ENCODE results near the gene NBAS. TPM values are rescaled to one million over a fixed set of nuclear protein-coding genes. Genes with fewer than 3 reads are reported as not detected.
"Not testable (repeated sequence)": the region's sequence is repeated elsewhere in the genome, so short reads cannot be mapped to it uniquely, and the experiment has no call there.

The NBAS gene
- total and polyA plus RNA-seq, 4 donors = 55.6 to 105 (median 73.0) TPM

DNA sequence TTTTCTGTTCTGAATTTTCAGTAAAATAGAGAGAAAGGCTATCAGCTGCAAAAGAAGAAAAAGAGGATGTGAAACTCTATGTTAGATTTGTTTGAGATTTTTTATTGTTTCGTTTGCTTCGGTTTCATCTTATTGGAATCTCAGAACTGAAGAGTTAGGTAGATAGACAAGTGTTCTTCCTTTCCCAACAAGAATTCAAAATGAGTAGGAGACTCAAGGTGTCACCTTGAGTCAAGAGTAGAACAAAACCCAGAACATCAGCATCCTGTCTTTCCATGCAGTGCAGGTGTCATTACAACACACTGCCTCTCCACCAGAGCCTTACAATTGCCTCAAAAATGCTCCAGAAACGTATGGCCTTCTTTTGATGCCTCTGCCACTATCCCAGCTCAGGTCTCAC, 21.1 kb downstream of the NBAS start:
- Histone ChIP-seq H3K27me3 (ENCODE audit: control insufficient read depth, insufficient read depth, low read length) (no peaks in the 10 kb centered on the region), H3K4me3 (ENCODE audit: low read depth, low read length) (no peak overlapping the region), H3K4me1 (ENCODE audit: control insufficient read depth, insufficient read depth, low read length) (no peaks in the 10 kb centered on the region), H3K9me3 (ENCODE audit: control insufficient read depth, insufficient read depth, low read length) (no peaks in the 10 kb centered on the region), H3K27ac (ENCODE audit: low read depth, low read length) (no peak overlapping the region), H3K36me3 (ENCODE audit: control insufficient read depth, insufficient read depth, low read length) (peaks cover 2% of the 10 kb centered on the region)
- DNase-seq (ENCODE audit: low read depth in 4 of 6, low spot score in 6 of 6) = no peak
- 86% methylated on average over 1 of the region's 3 CpGs for WGBS (ENCODE audit: insufficient coverage)

DNA sequence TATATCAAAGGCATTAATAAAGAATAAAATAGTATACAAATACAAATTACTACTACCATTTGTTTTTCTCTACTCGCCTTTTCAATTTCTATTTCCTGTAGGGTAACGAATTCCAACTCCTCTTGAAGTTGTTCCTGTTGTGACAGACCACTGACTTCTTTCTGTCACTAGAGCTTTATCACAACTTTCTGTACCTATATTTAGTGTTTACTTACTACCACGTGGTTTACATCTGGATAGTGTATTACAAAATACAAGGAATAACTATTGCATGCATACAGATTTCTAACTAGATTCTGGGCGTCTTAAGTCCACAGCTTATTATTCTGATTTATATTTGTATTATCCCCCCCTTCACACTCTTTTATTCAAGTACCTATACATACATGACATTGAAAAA, 22.3 kb downstream of the NBAS start:
- DNase-seq (ENCODE audit: low read depth in 4 of 6, low spot score in 6 of 6) = no peak
- no peaks in the 10 kb centered on the region for H3K9me3 ChIP-seq (ENCODE audit: control insufficient read depth, insufficient read depth, low read length)
- no CpG with 5 or more reads among the region's 4 CpGs for WGBS (ENCODE audit: insufficient coverage)
- no peaks in the 10 kb centered on the region for H3K27me3 ChIP-seq (ENCODE audit: control insufficient read depth, insufficient read depth, low read length)
- H3K4me3 ChIP-seq (ENCODE audit: low read depth, low read length) = no peak overlapping the region
- H3K36me3 ChIP-seq (ENCODE audit: control insufficient read depth, insufficient read depth, low read length) = no peaks in the 10 kb centered on the region
- no peak overlapping the region for H3K27ac ChIP-seq (ENCODE audit: low read depth, low read length)
- H3K4me1 ChIP-seq (ENCODE audit: control insufficient read depth, insufficient read depth, low read length) = no peaks in the 10 kb centered on the region

DNA sequence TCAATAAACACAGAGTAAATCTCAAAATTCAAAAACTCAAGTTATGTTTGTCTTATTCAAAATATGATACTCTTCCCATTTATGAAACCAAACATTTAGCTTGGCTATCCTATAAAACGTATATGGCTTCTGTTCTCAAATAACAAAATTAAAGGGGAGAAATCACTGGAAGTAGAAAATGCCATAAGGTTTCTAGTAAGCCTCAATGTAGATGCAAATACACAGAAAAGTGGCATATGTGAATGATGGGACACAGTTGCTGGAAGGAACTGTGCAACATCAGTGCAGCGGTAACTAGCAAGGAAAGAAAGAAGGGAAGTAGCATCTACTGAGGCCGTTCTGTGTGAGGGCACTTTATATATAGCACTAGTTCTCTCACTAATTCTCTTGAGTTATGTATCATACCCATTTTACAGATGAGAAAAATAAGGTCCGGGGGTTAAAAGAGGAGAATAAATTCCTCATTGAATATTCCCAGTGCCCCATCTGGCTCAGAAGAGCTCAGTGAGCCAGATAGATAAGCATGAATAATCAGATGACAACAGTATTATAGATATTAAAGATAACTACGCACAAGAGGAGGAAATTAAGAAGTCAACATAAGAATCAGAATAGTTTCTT, 27.2 kb downstream of the NBAS start:
- DNase-seq (ENCODE audit: low read depth in 4 of 6, low spot score in 6 of 6) = no peak
- H3K27ac ChIP-seq (ENCODE audit: low read depth, low read length) = no peak overlapping the region

DNA sequence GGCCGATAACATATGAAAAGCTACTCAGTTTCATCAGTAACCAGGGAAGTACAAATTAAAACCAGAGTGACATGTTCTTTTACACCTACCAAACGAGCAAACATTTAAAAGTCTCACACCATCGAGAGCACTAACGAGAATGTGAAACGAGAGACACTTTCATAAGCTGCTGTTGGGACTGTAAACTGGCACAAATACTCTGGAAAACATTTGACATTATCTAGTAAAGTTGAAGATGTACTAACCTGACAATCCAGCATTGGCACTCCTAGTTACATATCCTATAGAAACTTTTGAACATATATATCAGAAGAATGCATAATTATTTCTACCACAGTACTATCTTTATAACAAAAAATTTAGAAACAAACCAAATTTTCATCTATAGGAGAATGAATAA, 28.1 kb downstream of the NBAS start:
- no CpG with 5 or more reads among the region's 5 CpGs for WGBS (ENCODE audit: insufficient coverage)
- H3K9me3 ChIP-seq (ENCODE audit: control insufficient read depth, insufficient read depth, low read length) = no peaks in the 10 kb centered on the region
- H3K27ac ChIP-seq (ENCODE audit: low read depth, low read length) = no peak overlapping the region
- no peaks in the 10 kb centered on the region for H3K4me1 ChIP-seq (ENCODE audit: control insufficient read depth, insufficient read depth, low read length)
- H3K36me3 ChIP-seq (ENCODE audit: control insufficient read depth, insufficient read depth, low read length) = peaks cover 2% of the 10 kb centered on the region
- H3K27me3 ChIP-seq (ENCODE audit: control insufficient read depth, insufficient read depth, low read length) = no peaks in the 10 kb centered on the region
- H3K4me3 ChIP-seq (ENCODE audit: low read depth, low read length) = no peak overlapping the region
- DNase-seq (ENCODE audit: low read depth in 4 of 6, low spot score in 6 of 6) = no peak

More for the DNA sequence above, 27.2 kb downstream of the NBAS start:
- Histone ChIP-seq H3K4me3 (ENCODE audit: low read depth, low read length) (no peak overlapping the region), H3K27me3 (ENCODE audit: control insufficient read depth, insufficient read depth, low read length) (no peaks in the 10 kb centered on the region), H3K36me3 (ENCODE audit: control insufficient read depth, insufficient read depth, low read length) (peaks cover 2% of the 10 kb centered on the region), H3K9me3 (ENCODE audit: control insufficient read depth, insufficient read depth, low read length) (no peaks in the 10 kb centered on the region), H3K4me1 (ENCODE audit: control insufficient read depth, insufficient read depth, low read length) (no peaks in the 10 kb centered on the region)
- WGBS (ENCODE audit: insufficient coverage) = 100% methylated on average over 1 of the region's 5 CpGs

DNA sequence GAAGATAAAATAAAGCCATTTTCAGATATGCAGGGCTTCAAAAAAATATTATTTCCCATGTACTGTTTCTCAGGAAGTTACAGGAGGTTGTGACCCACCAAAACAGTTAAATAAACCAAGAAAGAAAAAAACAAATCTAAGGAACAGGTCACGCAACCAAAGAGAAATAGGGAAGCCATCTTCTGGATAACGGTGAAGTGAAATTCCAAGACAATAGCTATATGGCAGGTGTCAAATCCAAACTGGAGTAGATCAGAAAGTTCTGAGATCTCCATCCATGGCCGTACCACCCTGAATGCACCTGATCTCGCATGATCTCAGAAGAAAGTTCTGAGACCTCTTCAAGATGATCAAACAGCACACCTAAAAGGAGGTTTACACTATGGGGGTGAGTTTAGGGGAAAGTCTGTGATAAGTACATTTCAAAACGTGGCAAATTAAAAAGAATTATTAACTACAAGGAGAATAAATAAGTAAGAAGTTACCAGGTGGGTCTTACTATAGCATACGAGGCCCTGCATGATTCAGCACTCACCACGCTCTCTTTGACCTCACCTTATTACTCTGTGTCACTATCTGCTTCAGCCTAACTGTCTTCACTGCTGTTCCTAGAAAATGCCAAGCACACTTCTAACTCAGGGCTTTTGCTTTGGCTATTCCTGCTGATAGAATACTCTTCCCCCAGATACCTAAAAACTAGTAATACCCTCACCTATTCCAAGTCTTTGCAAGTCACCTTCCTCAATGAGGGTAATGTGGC, 29.9 kb downstream of the NBAS start:
- no peaks in the 10 kb centered on the region for H3K4me1 ChIP-seq (ENCODE audit: control insufficient read depth, insufficient read depth, low read length)
- peaks cover 2% of the 10 kb centered on the region for H3K36me3 ChIP-seq (ENCODE audit: control insufficient read depth, insufficient read depth, low read length)
- WGBS (ENCODE audit: insufficient coverage) = 100% methylated on average over 2 of the region's 7 CpGs
- H3K27ac ChIP-seq (ENCODE audit: low read depth, low read length) = no peak overlapping the region
- H3K4me3 ChIP-seq (ENCODE audit: low read depth, low read length) = no peak overlapping the region
- H3K27me3 ChIP-seq (ENCODE audit: control insufficient read depth, insufficient read depth, low read length) = no peaks in the 10 kb centered on the region
- no peaks in the 10 kb centered on the region for H3K9me3 ChIP-seq (ENCODE audit: control insufficient read depth, insufficient read depth, low read length)
- DNase-seq (ENCODE audit: low read depth in 4 of 6, low spot score in 6 of 6) = no peak

DNA sequence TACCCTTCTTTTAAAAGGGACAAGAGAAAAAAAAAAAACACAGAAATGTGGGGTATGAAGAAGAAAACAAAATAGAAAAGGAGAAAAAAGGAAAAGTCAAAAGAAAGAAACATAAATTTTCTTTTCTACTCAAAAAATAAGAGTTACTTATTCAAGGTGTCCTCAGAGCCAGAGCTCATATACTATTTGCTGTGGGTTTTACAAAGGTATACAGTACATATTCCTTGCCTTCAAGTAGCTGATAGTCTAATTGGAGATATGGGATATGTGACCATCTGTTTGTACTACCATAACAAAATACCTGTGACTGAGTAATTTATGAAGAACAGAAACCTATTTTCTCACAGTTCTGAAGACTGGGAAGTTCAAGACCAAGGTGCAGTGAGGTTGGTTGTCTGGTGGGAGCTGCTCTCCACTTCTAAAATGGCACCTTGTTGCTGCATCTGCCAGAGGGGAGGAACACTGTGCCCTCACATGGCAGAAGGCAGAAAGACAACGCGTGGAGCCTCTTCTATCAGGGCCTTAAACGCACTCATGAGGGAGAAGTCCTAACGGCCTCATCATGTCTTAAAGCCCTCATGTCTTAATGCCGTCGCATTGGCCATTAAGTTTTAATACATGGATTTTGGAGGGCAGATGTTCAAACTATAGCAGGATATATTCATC, 33.9 kb downstream of the NBAS start:
- no peak overlapping the region for H3K4me3 ChIP-seq (ENCODE audit: low read depth, low read length)
- H3K4me1 ChIP-seq (ENCODE audit: control insufficient read depth, insufficient read depth, low read length) = no peaks in the 10 kb centered on the region
- H3K9me3 ChIP-seq (ENCODE audit: control insufficient read depth, insufficient read depth, low read length) = no peaks in the 10 kb centered on the region
- peaks cover 2% of the 10 kb centered on the region for H3K36me3 ChIP-seq (ENCODE audit: control insufficient read depth, insufficient read depth, low read length)
- 50% methylated on average over 1 of the region's 6 CpGs for WGBS (ENCODE audit: insufficient coverage)
- no peaks in the 10 kb centered on the region for H3K27me3 ChIP-seq (ENCODE audit: control insufficient read depth, insufficient read depth, low read length)
- no peak overlapping the region for H3K27ac ChIP-seq (ENCODE audit: low read depth, low read length)
- no peak for DNase-seq (ENCODE audit: low read depth in 4 of 6, low spot score in 6 of 6)

DNA sequence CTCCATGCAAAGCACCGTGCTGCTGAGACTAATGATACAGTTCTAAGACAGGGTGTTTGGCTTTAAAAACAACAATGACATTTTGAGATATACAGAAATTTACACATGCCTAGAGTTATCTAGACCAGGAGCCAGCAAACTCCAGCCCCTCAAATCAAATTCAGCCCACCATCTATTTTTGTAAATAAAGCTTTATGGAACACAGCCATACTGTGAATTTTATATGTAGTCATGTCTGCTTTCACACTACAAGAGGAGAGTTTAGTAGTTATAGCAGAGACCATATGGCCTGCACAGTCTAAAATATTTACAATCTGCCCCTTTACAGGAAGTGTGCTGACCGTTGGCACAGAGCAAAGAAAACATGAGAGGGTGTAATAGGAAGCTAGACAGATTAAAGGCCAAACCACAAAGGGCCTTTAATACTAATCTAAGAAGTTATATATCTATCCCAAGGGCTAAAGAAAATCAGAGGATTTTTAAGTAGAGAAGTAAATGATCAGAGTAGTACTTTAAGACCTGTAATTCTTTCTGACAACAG, 39.4 kb downstream of the NBAS start:
- Histone ChIP-seq H3K4me3 (ENCODE audit: low read depth, low read length) (no peak overlapping the region), H3K27me3 (ENCODE audit: control insufficient read depth, insufficient read depth, low read length) (no peaks in the 10 kb centered on the region), H3K4me1 (ENCODE audit: control insufficient read depth, insufficient read depth, low read length) (no peaks in the 10 kb centered on the region), H3K9me3 (ENCODE audit: control insufficient read depth, insufficient read depth, low read length) (no peaks in the 10 kb centered on the region), H3K36me3 (ENCODE audit: control insufficient read depth, insufficient read depth, low read length) (no peaks in the 10 kb centered on the region), H3K27ac (ENCODE audit: low read depth, low read length) (no peak overlapping the region)
- DNase-seq (ENCODE audit: low read depth in 4 of 6, low spot score in 6 of 6) = peak in 1 of 6 donors; percentile 58
- no CpG with 5 or more reads among the region's 2 CpGs for WGBS (ENCODE audit: insufficient coverage)

DNA sequence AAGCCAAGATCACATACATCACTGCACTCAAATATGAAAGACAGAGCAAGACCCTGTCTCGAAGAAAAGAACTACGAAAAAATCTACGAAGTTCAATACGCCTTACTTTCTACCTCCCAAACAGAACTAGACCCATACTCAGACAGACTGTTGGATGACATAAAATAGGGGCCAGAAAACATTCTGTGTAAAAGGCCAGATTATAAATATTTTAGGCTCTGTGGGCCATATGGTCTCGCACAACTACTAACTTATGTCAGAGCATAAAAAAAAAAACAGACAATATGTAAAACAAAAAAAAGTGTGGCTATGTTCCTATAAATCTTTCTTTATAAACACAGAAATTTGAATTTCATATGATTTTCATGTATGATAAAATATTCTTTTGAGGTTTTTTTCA, 40.8 kb downstream of the NBAS start:
- no peaks in the 10 kb centered on the region for H3K9me3 ChIP-seq (ENCODE audit: control insufficient read depth, insufficient read depth, low read length)
- no peaks in the 10 kb centered on the region for H3K36me3 ChIP-seq (ENCODE audit: control insufficient read depth, insufficient read depth, low read length)
- peak in 1 of 6 donors; percentile 56 for DNase-seq (ENCODE audit: low read depth in 4 of 6, low spot score in 6 of 6)
- no peaks in the 10 kb centered on the region for H3K4me1 ChIP-seq (ENCODE audit: control insufficient read depth, insufficient read depth, low read length)
- no peak overlapping the region for H3K27ac ChIP-seq (ENCODE audit: low read depth, low read length)
- WGBS (ENCODE audit: insufficient coverage) = 82% methylated on average over 4 of the region's 5 CpGs
- no peak overlapping the region for H3K4me3 ChIP-seq (ENCODE audit: low read depth, low read length)
- H3K27me3 ChIP-seq (ENCODE audit: control insufficient read depth, insufficient read depth, low read length) = no peaks in the 10 kb centered on the region

DNA sequence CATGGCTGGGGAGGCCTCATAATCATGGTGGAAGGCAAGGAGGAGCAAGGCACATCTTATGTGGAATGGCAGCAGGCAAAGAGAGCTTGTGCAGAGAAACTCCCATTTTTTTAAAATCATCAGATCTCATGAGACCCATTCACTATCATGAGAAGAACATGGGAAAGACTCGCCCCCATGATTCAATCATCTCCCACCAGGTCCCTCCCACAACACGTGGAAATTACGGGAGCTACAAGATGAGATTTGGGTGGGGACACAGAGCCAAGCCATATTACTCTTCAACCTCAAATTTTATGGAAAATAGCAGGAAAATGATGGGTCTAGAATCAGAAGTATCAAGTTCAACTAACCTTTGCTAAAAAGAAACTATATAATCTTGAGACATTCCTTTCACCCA, 42.4 kb downstream of the NBAS start:
- not testable (repeated sequence) for H3K4me3 ChIP-seq (ENCODE audit: low read depth, low read length); H3K27ac ChIP-seq (ENCODE audit: low read depth, low read length); H3K4me1 ChIP-seq (ENCODE audit: control insufficient read depth, insufficient read depth, low read length); H3K27me3 ChIP-seq (ENCODE audit: control insufficient read depth, insufficient read depth, low read length); H3K9me3 ChIP-seq (ENCODE audit: control insufficient read depth, insufficient read depth, low read length); H3K36me3 ChIP-seq (ENCODE audit: control insufficient read depth, insufficient read depth, low read length); DNase-seq (ENCODE audit: low read depth in 4 of 6, low spot score in 6 of 6)
- WGBS (ENCODE audit: insufficient coverage) = no CpG with 5 or more reads among the region's 3 CpGs
